ENCODE measurements around the gene ERC1.

DNA sequence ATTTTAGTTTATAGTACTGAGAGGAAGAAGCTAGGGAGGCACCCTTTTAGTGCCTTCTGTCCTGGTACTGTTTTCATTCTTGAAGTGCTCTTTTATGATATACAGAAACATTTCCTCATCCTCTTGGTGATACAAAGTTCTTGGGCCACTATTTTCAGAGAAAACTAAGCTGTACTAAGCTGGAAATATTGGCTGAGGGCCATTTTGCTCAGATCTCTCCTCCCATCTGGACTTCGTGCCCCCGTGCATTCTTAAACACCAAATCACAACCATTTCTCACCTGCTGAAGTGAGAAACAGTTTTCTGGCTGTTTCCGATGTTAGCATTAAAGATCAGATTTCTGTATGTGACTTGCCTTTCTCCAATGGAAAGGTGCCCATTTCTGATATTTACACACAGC lies 444.4 kb downstream of the ERC1 start:
- no peak for TF ChIP-seq POLR2A (IDR thresholded peaks at IDR 0.05; ENCODE audit: extremely low read depth, insufficient read length)
- no peak for TF ChIP-seq CTCF (IDR thresholded peaks at IDR 0.05; ENCODE audit: low read depth, low read length)
- no peak for TF ChIP-seq MAX (IDR thresholded peaks at IDR 0.05; ENCODE audit: low read depth, low read length)
- TF ChIP-seq MYC (IDR thresholded peaks at IDR 0.05; ENCODE audit: low read depth, low read length) = no peak

All from NB4 (cell line).